Stomach (tissue), 9 donors: ENCODE results near the gene SPEN. TPM values are rescaled to one million over a fixed set of nuclear protein-coding genes. Genes with fewer than 3 reads are reported as not detected.
"Not testable (repeated sequence)": the region's sequence is repeated elsewhere in the genome, so short reads cannot be mapped to it uniquely, and the experiment has no call there.

Experiments used
- DNase-seq, 2 donors: peaks; one replicate each; pipeline versions ENCODE4 v3.0.0 to v3.0.0-alpha.2; 2013 to 2019
- H3K27ac ChIP-seq, 5 donors: fragments of 200-600 bp in 4 of 5; sonication (generic) in 4 of 5; one replicate each; pipeline ENCODE4 v1.5.1; 2013 to 2019; ENCODE audit warnings: mild to moderate bottlenecking in 1 of 5, moderate library complexity in 1 of 5
- H3K27me3 ChIP-seq, 3 donors: fragments of 200-600 bp; sonication (generic); one replicate each; pipeline ENCODE4 v1.5.1; 2017 to 2019; ENCODE audit warnings: mixed run types in 1 of 3
- H3K36me3 ChIP-seq, 4 donors: fragments of 200-600 bp; sonication (generic); 1 replicate in 3 of 4; 2 replicates in 1 of 4; pipeline ENCODE4 v1.5.1; 2016 to 2019
- H3K4me1 ChIP-seq, 4 donors: fragments of 200-600 bp; sonication (generic); one replicate each; pipeline ENCODE4 v1.5.1; 2016 to 2019
- H3K4me3 ChIP-seq, 4 donors: fragments of 200-600 bp; sonication (generic) in 3 of 4; one replicate each; pipeline ENCODE4 v1.5.1; 2016 to 2019; ENCODE audit warnings: mild to moderate bottlenecking in 1 of 4
- H3K9me3 ChIP-seq, 4 donors: fragments of 200-600 bp; sonication (generic); one replicate each; pipeline ENCODE4 v1.5.1; 2016 to 2019
- CTCF ChIP-seq, 7 experiments: fragments of 450-650 bp in 4 of 7; fragments of 200-600 bp in 3 of 7; sonication (generic) in 3 of 7; IDR thresholded peaks; one replicate each; pipeline ENCODE4 v1.5.1; 2016 to 2019; ENCODE audit warnings: antibody characterized with exemption in 7 of 7, control low read depth in 2 of 7, mild to moderate bottlenecking in 1 of 7
- EP300 ChIP-seq: sonication (generic); formaldehyde crosslinking; IDR thresholded peaks from one replicate; pipeline ENCODE4 v1.6.1; 2017; ENCODE audit warnings: antibody characterized with exemption
- POLR2A ChIP-seq, 4 donors: fragments of 450-650 bp; IDR thresholded peaks; one replicate each; pipeline ENCODE4 v1.6.1; 2016; ENCODE audit warnings: antibody characterized with exemption in 4 of 4, control low read depth in 2 of 4, mild to moderate bottlenecking in 1 of 4, moderate library complexity in 1 of 4
- POLR2AphosphoS5 ChIP-seq, 3 donors: sonication (generic); formaldehyde crosslinking; IDR thresholded peaks; one replicate each; pipeline ENCODE4 v1.6.1; 2016; ENCODE audit warnings: antibody characterized with exemption in 3 of 3
- WGBS, 5 donors: extraction: QIAGEN DNeasy Blood & Tissue Kit in 3 of 5; methylation state at CpG; one replicate each; pipeline versions ENCODE4 v1.1.5 to v1.1.7; 2013 to 2018; 5-methylcytosine and 5-hydroxymethylcytosine counted together
- intact Hi-C: fragments of 100-400 bp; cut with DNase I; formaldehyde crosslinking; loops from one replicate; pipeline ENCODE4 v1.15.1; 2023; ENCODE audit warnings: low total_unique reads
- polyA plus RNA-seq, 3 donors: library from polyadenylated mRNA; stranded (reverse); fragments of 200-250 nt; gene quantifications; one replicate each; pipeline ENCODE4 v1.2.3, GENCODE V29; 2013
- total RNA-seq, 5 donors: library from RNA; depleted of rRNA; stranded (reverse); fragments of >200 nt; gene quantifications; one replicate each; pipeline versions ENCODE4 v1.1.0 to v1.2.3, GENCODE V29; 2014 to 2016
- donor health status: healthy with polysubstance abuse.
- donor health status: Bipolar disorder and iron deficiency.
- donor health status: healthy.

The SPEN gene
- total and polyA plus RNA-seq, 8 donors = 5.6 to 114 (median 28.8) TPM

GRCh38 chr1:15884477-15884876 lies 37.0 kb downstream of the SPEN start:
- Histone ChIP-seq H3K27ac (peak overlapping the region in 3 of 5 donors; percentile 85 to 90 (median 88)), H3K27me3 (no peaks in the 10 kb centered on the region), H3K9me3 (no peaks in the 10 kb centered on the region), H3K36me3 (peaks cover 0 to 7% (median 5%) of the 10 kb centered on the region in 4 donors), H3K4me1 (peaks cover 28 to 86% (median 51%) of the 10 kb centered on the region in 4 donors), H3K4me3 (no peak overlapping the region)
- TF ChIP-seq EP300 (no peak), CTCF (IDR thresholded peaks at IDR 0.05) (no peak), POLR2AphosphoS5 (IDR thresholded peaks at IDR 0.05) (no peak), POLR2A (IDR thresholded peaks at IDR 0.05) (no peak)
- DNase-seq = no peak
- WGBS, 5 donors = 74 to 89% (median 83%) methylated on average over 4 of the region's 4 CpGs
- intact Hi-C loops = no loop called here

DNA sequence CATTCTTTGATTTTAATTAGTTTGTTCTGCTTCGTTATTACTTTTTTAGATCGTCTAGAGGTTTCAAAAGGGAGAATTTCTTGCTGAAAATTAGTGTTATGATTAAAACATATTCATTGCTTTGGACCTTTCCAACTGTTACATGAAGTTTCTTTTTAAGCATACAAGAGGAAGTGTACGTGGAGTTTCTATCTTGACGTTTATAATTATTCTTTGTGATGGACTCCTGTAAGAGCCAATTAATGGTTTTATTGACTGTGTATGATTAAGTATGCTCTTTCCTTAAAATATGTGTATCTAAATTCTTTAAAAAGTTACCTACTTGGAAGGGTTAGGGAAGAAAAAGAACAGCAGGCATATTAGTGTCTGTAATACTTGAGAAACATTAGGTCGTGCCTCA lies 37.8 kb downstream of the SPEN start:
- intact Hi-C loops = no loop called here
- H3K4me1 ChIP-seq = peaks cover 28 to 92% (median 53%) of the 10 kb centered on the region in 4 donors
- DNase-seq = no peak
- 50 to 58% (median 54%) methylated on average over 5 of the region's 5 CpGs for WGBS, 5 donors
- peak overlapping the region in 1 of 4 donors; percentile 35 for H3K4me3 ChIP-seq
- TF ChIP-seq CTCF (IDR thresholded peaks at IDR 0.05) = no peak
- TF ChIP-seq POLR2A (IDR thresholded peaks at IDR 0.05) = no peak
- no peak for TF ChIP-seq EP300
- TF ChIP-seq POLR2AphosphoS5 (IDR thresholded peaks at IDR 0.05) = no peak
- peaks cover 0 to 10% (median 5%) of the 10 kb centered on the region in 4 donors for H3K36me3 ChIP-seq
- H3K27ac ChIP-seq = peak overlapping the region in 4 of 5 donors; percentile 83 to 90 (median 86)
- H3K27me3 ChIP-seq = no peaks in the 10 kb centered on the region
- H3K9me3 ChIP-seq = no peaks in the 10 kb centered on the region

DNA sequence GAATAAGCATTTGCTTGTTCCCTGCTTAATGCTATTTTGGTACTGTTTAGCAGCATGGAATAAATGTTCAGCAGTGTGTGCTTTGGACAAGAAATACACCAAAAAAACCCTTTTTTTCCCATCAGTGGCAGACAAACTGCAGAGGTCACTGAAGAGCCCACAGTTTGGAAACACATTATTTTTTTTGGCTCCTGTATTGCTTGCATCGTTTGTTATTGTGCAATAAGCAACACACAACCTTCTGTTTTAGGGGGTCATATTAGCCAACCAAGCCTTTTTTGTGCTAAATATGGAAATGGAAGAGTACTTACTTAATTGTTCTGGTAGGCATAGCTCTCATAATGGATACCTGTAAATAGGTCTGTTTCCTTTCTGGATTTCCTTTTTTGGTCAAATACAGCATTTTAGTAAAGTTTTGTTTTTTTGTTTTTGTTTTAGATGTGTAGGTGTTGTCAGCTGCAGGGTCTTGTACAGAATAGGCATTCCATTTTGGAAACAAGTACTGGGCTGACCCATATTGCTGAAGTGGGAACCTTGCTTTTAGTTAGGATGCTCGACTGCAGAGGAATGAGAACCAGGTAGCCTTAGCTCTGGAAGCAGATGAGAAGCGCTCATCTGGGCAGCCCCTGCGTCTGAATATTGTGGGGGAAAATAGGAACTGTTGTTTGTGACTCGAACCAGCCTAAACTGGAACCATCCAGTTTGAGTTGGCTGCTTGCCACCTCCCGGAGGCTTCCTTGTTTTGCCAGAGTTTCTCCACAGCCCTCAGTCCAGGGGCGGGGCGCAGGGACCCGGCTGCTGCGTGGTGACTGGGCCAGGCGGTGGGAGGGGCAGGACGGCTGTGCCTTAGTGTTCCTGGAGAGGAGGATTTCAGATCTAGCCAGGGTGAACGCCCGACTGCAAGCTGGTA lies 38.4 kb downstream of the SPEN start:
- peaks cover 28 to 92% (median 56%) of the 10 kb centered on the region in 4 donors for H3K4me1 ChIP-seq
- H3K27me3 ChIP-seq = no peaks in the 10 kb centered on the region
- intact Hi-C loops = no loop called here
- 4 to 10% (median 8%) methylated on average over 10 to 14 of the region's 14 CpGs for whole genome bisulfite sequencing, 5 donors
- peaks cover 0 to 13% (median 5%) of the 10 kb centered on the region in 4 donors for H3K36me3 ChIP-seq
- H3K9me3 ChIP-seq = no peaks in the 10 kb centered on the region
- TF ChIP-seq POLR2AphosphoS5 (IDR thresholded peaks at IDR 0.05) (peak; percentile 61 to 91 (median 89)), POLR2A (IDR thresholded peaks at IDR 0.05) (no peak), EP300 (peak; percentile 18), CTCF (IDR thresholded peaks at IDR 0.05) (no peak)
- DNase-seq = peak; percentile 96 to 98
- peak overlapping the region; percentile 83 to 90 (median 85) for H3K27ac ChIP-seq
- H3K4me3 ChIP-seq = peak overlapping the region; percentile 35 to 42 (median 38)

DNA sequence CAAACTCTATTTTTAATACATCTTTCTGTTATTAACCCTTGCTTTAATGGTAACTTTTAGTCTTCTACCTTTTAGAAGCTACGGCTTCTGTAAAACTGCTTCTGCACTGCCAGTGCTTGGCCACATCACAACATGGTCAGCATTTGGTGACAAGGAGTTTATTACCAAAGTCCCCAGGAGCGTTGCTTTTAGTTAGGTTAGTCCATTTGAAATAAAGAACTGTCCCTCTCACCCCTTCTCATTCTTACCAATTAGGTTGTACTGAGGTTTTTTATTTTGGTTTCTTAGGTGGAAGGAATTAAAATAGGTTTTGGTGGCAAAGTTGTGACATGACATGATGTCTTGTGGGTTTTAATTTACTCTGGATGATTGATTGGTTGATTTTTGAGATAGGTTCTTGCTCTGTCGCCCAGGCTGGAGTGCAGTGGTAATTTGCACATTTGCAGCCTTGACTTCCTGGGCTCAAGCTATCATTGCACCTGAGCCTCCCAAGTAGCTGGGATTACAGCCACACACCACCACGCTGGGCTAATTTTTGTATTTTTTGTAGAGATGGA lies 39.2 kb downstream of the SPEN start:
- TF ChIP-seq EP300 = no peak
- TF ChIP-seq POLR2A (IDR thresholded peaks at IDR 0.05) = no peak
- no peak for TF ChIP-seq POLR2AphosphoS5 (IDR thresholded peaks at IDR 0.05)
- TF ChIP-seq CTCF (IDR thresholded peaks at IDR 0.05) = no peak
- WGBS, 5 donors = 24 to 30% (median 28%) methylated on average over 4 of the region's 4 CpGs
- H3K9me3 ChIP-seq = no peaks in the 10 kb centered on the region
- peak overlapping the region; percentile 35 to 42 (median 38) for H3K4me3 ChIP-seq
- peaks cover 0 to 11% (median 2%) of the 10 kb centered on the region in 4 donors for H3K36me3 ChIP-seq
- peaks cover 28 to 87% (median 57%) of the 10 kb centered on the region in 4 donors for H3K4me1 ChIP-seq
- peak overlapping the region; percentile 83 to 90 (median 85) for H3K27ac ChIP-seq
- DNase-seq = no peak
- intact Hi-C loops = no loop called here
- no peaks in the 10 kb centered on the region for H3K27me3 ChIP-seq

GRCh38 chr1:15892857-15893599 lies 45.5 kb downstream of the SPEN start:
- H3K4me1 ChIP-seq = peaks cover 12 to 79% (median 39%) of the 10 kb centered on the region in 4 donors
- DNase-seq = peak in 1 of 2 donors; percentile 52
- intact Hi-C loops, H3K9me3 ChIP-seq, H3K27me3 ChIP-seq, H3K4me3 ChIP-seq: not testable (repeated sequence)
- 65 to 83% (median 73%) methylated on average over 6 of the region's 6 CpGs for WGBS, 5 donors
- peak overlapping the region in 4 of 5 donors; percentile 53 to 78 (median 67) for H3K27ac ChIP-seq
- peaks cover 0 to 21% (median 2%) of the 10 kb centered on the region in 4 donors for H3K36me3 ChIP-seq
